NCI-H345 treated with DMSO at 0.1 percent for 48 hours (cell line): ENCODE results near the gene KRT32.

Experiments
- DNase-seq: peaks from one replicate; lab custom pipeline; 2025; ENCODE audit not compliant: unreplicated experiment; lab: John Stamatoyannopoulos, UW

KRT32 gene

GRCh38 chr17:41464682-41465081 is 2.5 kb downstream of the KRT32 start:
- DNase-seq = no peak

GRCh38 chr17:41464173-41464572 is 3.0 kb downstream of the KRT32 start:
- DNase-seq = no peak

GRCh38 chr17:41463746-41464145 is 3.4 kb downstream of the KRT32 start:
- no peak for DNase-seq

- no peak for DNase-seq
These were observed 4.5 kb downstream of the KRT32 start for GRCh38 chr17:41462705-41463104.

GRCh38 chr17:41457676-41458075 is 9.5 kb downstream of the KRT32 start:
- no peak for DNase-seq

- no peak for DNase-seq
These were observed 11.0 kb downstream of the KRT32 start for GRCh38 chr17:41456204-41456603.

GRCh38 chr17:41455236-41455635 is 11.9 kb downstream of the KRT32 start:
- DNase-seq = no peak

GRCh38 chr17:41453066-41453465 is 14.1 kb downstream of the KRT32 start:
- DNase-seq = no peak

- DNase-seq = no peak
These were observed 14.9 kb downstream of the KRT32 start for GRCh38 chr17:41452281-41452680.

- DNase-seq = no peak
These were observed 15.9 kb downstream of the KRT32 start for GRCh38 chr17:41451154-41451728.

GRCh38 chr17:41449008-41449407 is 18.2 kb downstream of the KRT32 start:
- no peak for DNase-seq

- DNase-seq = no peak
These were observed 18.7 kb downstream of the KRT32 start for GRCh38 chr17:41448506-41448905.

GRCh38 chr17:41446806-41447205 is 20.4 kb downstream of the KRT32 start:
- DNase-seq = no peak

GRCh38 chr17:41444640-41445039 is 22.5 kb downstream of the KRT32 start:
- DNase-seq = no peak

- DNase-seq = no peak
These were observed 23.0 kb downstream of the KRT32 start for GRCh38 chr17:41444186-41444585.

GRCh38 chr17:41442739-41443138 is 24.4 kb downstream of the KRT32 start:
- DNase-seq = no peak

- no peak for DNase-seq
These were observed 26.6 kb downstream of the KRT32 start, which contains the start of gene KRT38 for GRCh38 chr17:41440531-41441033. KRT38 (minus strand) TSS chr17:41440983; CDS start chr17:41440921, 62 bp downstream.

- DNase-seq = no peak
These were observed 27.8 kb downstream of the KRT32 start for GRCh38 chr17:41439375-41439774.

GRCh38 chr17:41437769-41438168 is 29.4 kb downstream of the KRT32 start:
- no peak for DNase-seq

- DNase-seq = no peak
These were observed 29.9 kb downstream of the KRT32 start for GRCh38 chr17:41437254-41437653.

GRCh38 chr17:41434415-41434814 is 32.8 kb downstream of the KRT32 start:
- DNase-seq = no peak

- no peak for DNase-seq
These were observed 33.2 kb downstream of the KRT32 start for GRCh38 chr17:41434005-41434404.

- DNase-seq = peak; percentile 13
These were observed 33.6 kb downstream of the KRT32 start for GRCh38 chr17:41433586-41433985.
